HCT116 (cell line): Measurements from ENCODE around the gene ANKRD16. TPM values are rescaled to one million over a fixed set of nuclear protein-coding genes. Genes with fewer than 3 reads are reported as not detected.

Experiments
- ATAC-seq: fragments of 200-7000 bp; cut with Tn5 transposase; 2 replicates; pipeline ENCODE4 v1.9.1; 2020; ENCODE audit warnings: mild to moderate bottlenecking, moderate library complexity
- BruUV-seq: library from RNA; stranded (reverse); fragments of 400-500 nt; replicated peaks from 2 replicates; lab custom pipeline; 2021; lab: Mats Ljungman, UMichigan
- CTCF ChIA-PET: fragments of 300-600 bp; sonication (Branson Sonifier 250); formaldehyde crosslinking; loops from one replicate; lab custom pipeline; 2021; ENCODE audit warnings: antibody characterized with exemption; lab: Charles Lee
- POLR2A ChIA-PET: fragments of 300-600, 350-600 bp; sonication (Branson Sonifier 250); formaldehyde crosslinking; loops from one replicate; lab custom pipeline; 2021; ENCODE audit warnings: antibody characterized with exemption; lab: Charles Lee
- RAD21 ChIA-PET, 2 experiments: fragments of 300-600 bp; sonication (Branson Sonifier 250); formaldehyde crosslinking; loops; one replicate each; lab custom pipeline; 2023; ENCODE audit warnings: low total read pairs in 2 of 2; ENCODE audit not compliant: uncharacterized antibody in 2 of 2, unreplicated experiment in 2 of 2, low non-redundant PET in 1 of 2; lab: Charles Lee
- DNase-seq: peaks from one replicate; pipeline ENCODE4 v3.0.0-alpha.2; 2010; ENCODE audit warnings: low read depth, low spot score
- H2AFZ ChIP-seq: fragments of 200-600 bp; shearing (Covaris generic), sonication (generic); 2 replicates; pipeline ENCODE4 v1.6.1; 2017; ENCODE audit warnings: low read depth, mixed run types, mixed read lengths, antibody characterized with exemption, low read length; ENCODE audit not compliant: poor library complexity, severe bottlenecking
- H3K27ac ChIP-seq: 2 replicates; pipeline ENCODE4 v1.5.1; 2012; ENCODE audit warnings: low read depth, low read length
- H3K27me3 ChIP-seq: fragments of 200-600 bp; sonication (generic); 2 replicates; pipeline ENCODE4 v1.6.1; 2016; ENCODE audit warnings: mixed run types, low read length, mixed read lengths; ENCODE audit not compliant: insufficient read depth
- H3K36me3 ChIP-seq, 2 experiments: fragments of 200-500 bp in 1 of 2; fragments of 200-600 bp in 1 of 2; sonication (Bioruptor generic) in 1 of 2; sonication (generic) in 1 of 2; 2 replicates each; pipeline versions ENCODE4 v1.5.1 to v1.6.1; 2014 to 2016; ENCODE audit warnings: low read length in 2 of 2, inconsistent platforms in 1 of 2, mixed read lengths in 1 of 2, mixed run types in 1 of 2; ENCODE audit not compliant: insufficient read depth in 2 of 2, control insufficient read depth in 1 of 2
- H3K4me1 ChIP-seq, 2 experiments: fragments of 200-600 bp in 1 of 2; sonication (generic) in 1 of 2; 2 replicates each; pipeline versions ENCODE4 v1.5.1 to v1.6.1; 2012 to 2017; ENCODE audit warnings: low read length in 2 of 2, inconsistent platforms in 1 of 2, mild to moderate bottlenecking in 1 of 2, mixed read lengths in 1 of 2, mixed run types in 1 of 2, moderate library complexity in 1 of 2; ENCODE audit not compliant: insufficient read depth in 2 of 2, control insufficient read depth in 1 of 2
- H3K4me2 ChIP-seq: fragments of 200-600 bp; sonication (generic); 2 replicates; pipeline ENCODE4 v1.6.1; 2017; ENCODE audit warnings: mixed run types, low read length, mixed read lengths
- H3K4me3 ChIP-seq, 2 experiments: fragments of 200-600 bp in 1 of 2; sonication (generic) in 1 of 2; replicated peaks in 1 of 2; 2 replicates each; pipeline ENCODE4 v1.5.1; 2011 to 2016; ENCODE audit warnings: low read length in 2 of 2, control low read depth in 1 of 2, low read depth in 1 of 2, mild to moderate bottlenecking in 1 of 2, mixed read lengths in 1 of 2, mixed run types in 1 of 2
- H3K79me2 ChIP-seq: fragments of 200-600 bp; sonication (generic); 2 replicates; pipeline ENCODE4 v1.6.1; 2017; ENCODE audit warnings: mild to moderate bottlenecking, mixed run types, low read length, moderate library complexity, mixed read lengths; ENCODE audit not compliant: insufficient read depth
- H3K9ac ChIP-seq: fragments of 200-600 bp; sonication (generic); 2 replicates; pipeline ENCODE4 v1.6.1; 2016; ENCODE audit warnings: low read length, mixed read lengths
- H3K9me2 ChIP-seq: fragments of 200-600 bp; sonication (generic), shearing (Covaris generic); 2 replicates; pipeline ENCODE4 v1.6.1; 2017; ENCODE audit warnings: mixed run types, mild to moderate bottlenecking, moderate library complexity; ENCODE audit not compliant: insufficient read depth
- H3K9me3 ChIP-seq, 2 experiments: fragments of 200-500 bp in 1 of 2; fragments of 200-600 bp in 1 of 2; sonication (Bioruptor generic) in 1 of 2; sonication (generic) in 1 of 2; 2 replicates each; pipeline ENCODE4 v1.6.1; 2014 to 2017; ENCODE audit warnings: low read length in 2 of 2, mixed read lengths in 2 of 2, inconsistent platforms in 1 of 2, low read depth in 1 of 2, mild to moderate bottlenecking in 1 of 2, mixed run types in 1 of 2, moderate library complexity in 1 of 2; ENCODE audit not compliant: control insufficient read depth in 1 of 2, insufficient read depth in 1 of 2
- H4K20me1 ChIP-seq: fragments of 200-600 bp; sonication (generic), shearing (Covaris generic); 2 replicates; pipeline ENCODE4 v1.6.1; 2017; ENCODE audit warnings: mixed run types, mild to moderate bottlenecking, moderate library complexity; ENCODE audit not compliant: insufficient read depth
- ATF3 ChIP-seq: IDR thresholded peaks from 2 replicates; pipeline ENCODE4 v1.6.1; 2012
- CBX3 ChIP-seq: IDR thresholded peaks from 2 replicates; pipeline ENCODE4 v1.6.1; 2012; ENCODE audit warnings: low read depth
- CTCF ChIP-seq, 3 experiments: fragments of 200-600 bp in 1 of 3; sonication (generic) in 1 of 3; IDR thresholded peaks in 2 of 3; conservative IDR thresholded peaks in 1 of 3; 2 replicates each; pipeline ENCODE4 v1.5.1; 2012 to 2017; ENCODE audit warnings: low read depth in 2 of 3, low read length in 2 of 3, antibody characterized with exemption in 1 of 3, borderline replicate concordance in 1 of 3, control low read depth in 1 of 3, mild to moderate bottlenecking in 1 of 3, mixed read lengths in 1 of 3, mixed run types in 1 of 3, moderate library complexity in 1 of 3; ENCODE audit not compliant: insufficient read depth in 1 of 3
- EGR1 ChIP-seq: IDR thresholded peaks from 2 replicates; pipeline ENCODE4 v1.6.1; 2012; ENCODE audit warnings: low read depth
- EZH2 ChIP-seq: fragments of 200-600 bp; sonication (generic); IDR thresholded peaks from 2 replicates; pipeline ENCODE4 v1.6.1; 2017; ENCODE audit warnings: antibody characterized with exemption, mixed run types
- EZH2phosphoT487 ChIP-seq: fragments of 200-600 bp; IDR thresholded peaks from 2 replicates; pipeline ENCODE4 v1.6.1; 2018; ENCODE audit warnings: antibody characterized with exemption, borderline replicate concordance
- FOSL1 ChIP-seq: IDR thresholded peaks from 2 replicates; pipeline ENCODE4 v1.6.1; 2012; ENCODE audit warnings: low read depth
- JUND ChIP-seq: IDR thresholded peaks from 2 replicates; pipeline ENCODE4 v1.6.1; 2012
- MAX ChIP-seq: IDR thresholded peaks from 2 replicates; pipeline ENCODE4 v1.6.1; 2012
- POLR2AphosphoS5 ChIP-seq: IDR thresholded peaks from 2 replicates; pipeline ENCODE4 v1.6.1; 2011; ENCODE audit warnings: mild to moderate bottlenecking, low read depth, low read length, moderate library complexity
- RAD21 ChIP-seq: IDR thresholded peaks from 2 replicates; pipeline ENCODE4 v1.6.1; 2012; ENCODE audit warnings: low read depth, mild to moderate bottlenecking
- SIN3A ChIP-seq: IDR thresholded peaks from 2 replicates; pipeline ENCODE4 v1.6.1; 2012; ENCODE audit warnings: low read depth
- SP1 ChIP-seq: IDR thresholded peaks from 2 replicates; pipeline ENCODE4 v1.6.1; 2012; ENCODE audit warnings: low read depth
- TCF7L2 ChIP-seq: IDR thresholded peaks from 2 replicates; pipeline ENCODE4 v1.7.0; 2011; ENCODE audit warnings: borderline replicate concordance, inconsistent platforms; ENCODE audit not compliant: insufficient read depth, insufficient read length; ENCODE audit errors: extremely low read depth
- ZBTB33 ChIP-seq: IDR thresholded peaks from 2 replicates; pipeline ENCODE4 v1.6.1; 2011; ENCODE audit warnings: mild to moderate bottlenecking, low read length, moderate library complexity; ENCODE audit not compliant: insufficient replicate concordance; ENCODE audit errors: extremely low read depth
- ZNF274 ChIP-seq: fragments of 200-500 bp; sonication (Bioruptor generic); IDR thresholded peaks from 2 replicates; pipeline ENCODE4 v1.6.1; 2014; ENCODE audit warnings: mild to moderate bottlenecking, low read depth, low read length, inconsistent platforms
- intact Hi-C: fragments of 100-400 bp; cut with micrococcal nuclease; formaldehyde crosslinking; loops from 2 replicates; pipeline ENCODE4 v1.10.0; 2022
- total RNA-seq: library from RNA; stranded (reverse); gene quantifications from one replicate; pipeline ENCODE4 v1.2.1, GENCODE V29; 2021; ENCODE audit not compliant: unreplicated experiment

The ANKRD16 gene
- total RNA-seq, 1 experiment from 2014 or later, result 9.4 TPM

GRCh38 chr10:5830629-5831445 lies 58.9 kb downstream of the ANKRD16 start:
- RAD21 ChIA-PET, result no interaction called here
- CTCF ChIA-PET, result no interaction called here
- POLR2A ChIA-PET, result no interaction called here

More at GRCh38 chr10:5830629-5831445, 58.9 kb downstream of the ANKRD16 start:
- Histone ChIP-seq H3K4me2 (no peak overlapping the region), H3K27ac (no peak overlapping the region), H4K20me1 (no peaks in the 10 kb centered on the region), H3K36me3 (no peaks in the 10 kb centered on the region), H3K79me2 (no peaks in the 10 kb centered on the region), H3K4me3 (no peak overlapping the region), H3K27me3 (no peaks in the 10 kb centered on the region), H3K4me1 (peaks cover 2 to 8% of the 10 kb centered on the region in 2 experiments; a peak in 3 of 4 replicates), H2AFZ (no peak overlapping the region), H3K9me2 (no peaks in the 10 kb centered on the region), H3K9ac (no peak overlapping the region), H3K9me3 (no peaks in the 10 kb centered on the region)
- BruUV-seq, result no TSS peak
- no peak for DNase-seq
- ATAC-seq, result no peak
- intact Hi-C loops, result no loop called here
- TF ChIP-seq EZH2phosphoT487 (no peak), SIN3A (no peak), RAD21 (no peak), SP1 (no peak), POLR2AphosphoS5 (no peak), ZBTB33 (no peak), TCF7L2 (no peak), FOSL1 (no peak), MAX (no peak), EZH2 (no peak), CBX3 (no peak), ATF3 (no peak), CTCF (IDR thresholded peaks at IDR 0.05 in 2 of 3, conservative IDR thresholded peaks at IDR 0.05 in 1 of 3; ENCODE audit: borderline replicate concordance in 1 of 3, insufficient read depth in 1 of 3, low read depth in 2 of 3, low read length in 2 of 3) (no peak), ZNF274 (no peak), JUND (no peak), EGR1 (no peak)
